ENCODE data around the gene OMP. TPM values are rescaled to one million over a fixed set of nuclear protein-coding genes. Genes with fewer than 3 reads are reported as not detected.

Gene OMP
- total RNA-seq, 6 experiments from 2014 or later = 1.0 to 4.2 (median 2.0) TPM; not detected in 1

GRCh38 chr11:77149716-77150392, 47.2 kb downstream of the OMP start:
- 100% methylated on average over 5 of the region's 12 CpGs for WGBS (ENCODE audit: insufficient coverage, low coverage, low lambda C conversion rate, missing lambda C conversion rate)
- intact Hi-C loops (cut with DNase I) = no loop called here
- no peak overlapping the region for H3K4me3 ChIP-seq
- H3K4me1 ChIP-seq = peaks cover 0 to 29% (median 14%) of the 10 kb centered on the region in 4 donors
- no peak for ATAC-seq
- no peak for TF ChIP-seq POLR2A (IDR thresholded peaks at IDR 0.05)
- TF ChIP-seq CTCF (IDR thresholded peaks at IDR 0.05) = no peak
- H3K27ac ChIP-seq = no peak overlapping the region
- H3K36me3 ChIP-seq = no peaks in the 10 kb centered on the region
- H3K27me3 ChIP-seq = no peaks in the 10 kb centered on the region
- peak in 1 of 3 donors; percentile 30 for DNase-seq
- no peaks in the 10 kb centered on the region for H3K9me3 ChIP-seq

GRCh38 chr11:77150836-77151235, 48.2 kb downstream of the OMP start:
- peak in 1 of 3 donors; percentile 22 for DNase-seq
- Histone ChIP-seq H3K36me3 (no peaks in the 10 kb centered on the region), H3K4me3 (no peak overlapping the region), H3K9me3 (no peaks in the 10 kb centered on the region), H3K27me3 (no peaks in the 10 kb centered on the region), H3K4me1 (peaks cover 0 to 20% (median 10%) of the 10 kb centered on the region in 4 donors), H3K27ac (no peak overlapping the region)
- WGBS (ENCODE audit: insufficient coverage, low coverage, low lambda C conversion rate, missing lambda C conversion rate) = 93% methylated on average over 3 of the region's 10 CpGs
- TF ChIP-seq CTCF (IDR thresholded peaks at IDR 0.05) = no peak
- no peak for TF ChIP-seq POLR2A (IDR thresholded peaks at IDR 0.05)
- no peak for ATAC-seq
- intact Hi-C loops (cut with DNase I) = no loop called here

- Histone ChIP-seq H3K4me3 (no peak overlapping the region), H3K36me3 (peaks cover 0 to 4% (median 0%) of the 10 kb centered on the region in 4 donors), H3K9me3 (no peaks in the 10 kb centered on the region), H3K27me3 (no peaks in the 10 kb centered on the region), H3K27ac (no peak overlapping the region), H3K4me1 (peaks cover 0 to 18% (median 9%) of the 10 kb centered on the region in 4 donors)
- peak in 1 of 3 donors; percentile 37 for DNase-seq
- 52% methylated on average over 6 of the region's 11 CpGs for WGBS (ENCODE audit: insufficient coverage, low coverage, low lambda C conversion rate, missing lambda C conversion rate)
- ATAC-seq = no peak
- no peak for TF ChIP-seq POLR2A (IDR thresholded peaks at IDR 0.05)
- TF ChIP-seq CTCF (IDR thresholded peaks at IDR 0.05) = no peak
- intact Hi-C loops (cut with DNase I) = no loop called here
Measured at GRCh38 chr11:77151804-77152509, 49.3 kb downstream of the OMP start.

GRCh38 chr11:77152846-77153245, 50.2 kb downstream of the OMP start:
- Histone ChIP-seq H3K4me1 (peaks cover 0 to 18% (median 9%) of the 10 kb centered on the region in 4 donors), H3K27me3 (no peaks in the 10 kb centered on the region), H3K4me3 (no peak overlapping the region), H3K27ac (no peak overlapping the region), H3K9me3 (no peaks in the 10 kb centered on the region), H3K36me3 (peaks cover 0 to 9% (median 0%) of the 10 kb centered on the region in 4 donors)
- WGBS (ENCODE audit: insufficient coverage, low coverage, low lambda C conversion rate, missing lambda C conversion rate) = 73% methylated on average over 6 of the region's 6 CpGs
- ATAC-seq = no peak
- no peak for TF ChIP-seq POLR2A (IDR thresholded peaks at IDR 0.05)
- no peak for TF ChIP-seq CTCF (IDR thresholded peaks at IDR 0.05)
- intact Hi-C loops (cut with DNase I) = no loop called here
- no peak for DNase-seq

Other genes with a start within 250 kb of the OMP start
- 10 to 100 TPM in 2 of 6 experiments, 1 to 10 TPM in 4; 5.1 to 11.6 (median 7.3) TPM for gene ACER3, start 241.9 kb upstream of the OMP start, total RNA-seq
- not detected for gene B3GNT6, start 68.4 kb upstream of the OMP start, total RNA-seq
- 10 to 100 TPM; 23.1 to 66.7 (median 43.3) TPM for gene CAPN5, start 35.9 kb upstream of the OMP start, total RNA-seq
- 10 to 100 TPM; 23.6 to 39.6 (median 32.0) TPM for gene MYO7A, start 25.4 kb downstream of the OMP start, total RNA-seq
- gene GDPD4, start 198.8 kb downstream of the OMP start, total RNA-seq = under 1 TPM in 4 of 6 experiments, not detected in 2; 0.29 to 0.53 (median 0.44) TPM